GM18907 (cell line): ENCODE results near the gene ARHGEF16.

Source experiments
- ATAC-seq: cut with Tn5 transposase; IDR thresholded peaks from one replicate; pipeline ENCODE4 v1.9.1; 2021; ENCODE audit warnings: mild to moderate bottlenecking, moderate library complexity; ENCODE audit not compliant: unreplicated experiment

ARHGEF16 gene

GRCh38 chr1:3453891-3454810 lies at the start of gene ARHGEF16:
TSS of gene ARHGEF16 (plus strand) at chr1:3454665. CDS start at chr1:3463085, 8,420 bp downstream.
- ATAC-seq = no peak

- ATAC-seq = no peak
Measured at GRCh38 chr1:3404801-3405200, 49.7 kb upstream of the ARHGEF16 start.

DNA sequence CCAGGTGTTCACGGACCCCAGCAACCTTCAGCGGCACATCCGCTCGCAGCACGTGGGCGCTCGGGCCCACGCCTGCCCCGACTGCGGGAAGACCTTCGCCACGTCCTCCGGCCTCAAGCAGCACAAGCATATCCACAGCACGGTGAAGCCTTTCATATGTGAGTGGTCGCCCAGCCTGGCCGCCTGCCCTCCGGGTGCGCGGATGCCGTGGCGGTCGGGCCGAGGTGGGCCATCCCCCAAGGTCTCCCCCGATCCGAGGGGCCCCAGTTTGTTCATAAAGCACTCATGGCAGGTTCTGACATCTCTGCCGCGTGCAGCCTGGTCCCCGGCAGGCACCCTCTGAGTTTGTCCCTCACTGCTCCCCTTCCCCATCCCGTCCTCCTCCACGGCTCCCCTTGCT lies 49.0 kb upstream of the ARHGEF16 start:
- ATAC-seq = no peak

DNA sequence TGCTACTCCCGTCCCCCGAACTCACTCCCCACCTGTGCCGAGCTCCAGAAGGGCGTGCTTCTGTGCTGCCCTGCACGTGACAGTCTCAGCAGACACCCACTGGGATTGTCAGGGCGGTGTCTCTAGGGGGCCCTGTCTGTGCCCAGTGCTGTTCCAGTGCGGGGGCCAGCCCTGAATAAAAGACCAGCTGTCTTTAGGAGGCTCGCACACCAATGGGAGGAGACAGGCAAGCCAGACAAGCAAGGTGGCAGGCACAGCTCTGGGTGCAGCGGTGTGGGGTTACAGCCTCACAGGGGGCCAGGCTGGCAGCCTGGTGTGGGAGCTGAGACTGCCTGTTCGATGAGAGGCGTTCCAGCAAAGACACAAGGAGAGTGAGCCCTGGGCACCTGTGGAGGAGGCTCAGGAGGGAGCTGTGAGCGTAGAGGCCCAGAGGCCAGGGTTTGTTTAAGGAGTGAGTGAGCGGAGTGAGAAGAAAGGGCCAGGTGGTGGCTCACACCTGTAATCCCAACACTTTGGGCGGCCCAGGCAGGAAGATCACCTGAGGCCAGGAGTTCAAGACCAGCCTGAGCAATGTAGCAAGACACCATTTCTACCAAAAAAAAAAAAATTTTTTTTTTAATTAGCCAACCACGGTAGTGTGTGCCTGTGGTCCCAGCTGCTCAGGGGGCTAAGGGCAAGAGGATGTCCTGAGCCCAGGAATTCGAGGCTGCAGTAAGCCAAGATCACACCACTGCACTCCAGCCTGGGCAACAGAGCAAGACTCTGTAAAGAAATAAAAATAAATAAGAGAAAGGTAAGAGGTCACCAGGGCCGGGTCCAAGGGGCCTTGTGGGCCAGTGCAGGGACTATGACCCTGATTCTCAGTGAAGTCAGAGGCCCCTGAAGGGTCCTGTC lies 48.2 kb upstream of the ARHGEF16 start:
- ATAC-seq = no peak

GRCh38 chr1:3407021-3407420 lies 47.4 kb upstream of the ARHGEF16 start:
- ATAC-seq = no peak

- no peak for ATAC-seq
Measured at GRCh38 chr1:3408751-3409266, 45.7 kb upstream of the ARHGEF16 start.

- no peak for ATAC-seq
Measured at GRCh38 chr1:3409366-3410141, 44.9 kb upstream of the ARHGEF16 start.

DNA sequence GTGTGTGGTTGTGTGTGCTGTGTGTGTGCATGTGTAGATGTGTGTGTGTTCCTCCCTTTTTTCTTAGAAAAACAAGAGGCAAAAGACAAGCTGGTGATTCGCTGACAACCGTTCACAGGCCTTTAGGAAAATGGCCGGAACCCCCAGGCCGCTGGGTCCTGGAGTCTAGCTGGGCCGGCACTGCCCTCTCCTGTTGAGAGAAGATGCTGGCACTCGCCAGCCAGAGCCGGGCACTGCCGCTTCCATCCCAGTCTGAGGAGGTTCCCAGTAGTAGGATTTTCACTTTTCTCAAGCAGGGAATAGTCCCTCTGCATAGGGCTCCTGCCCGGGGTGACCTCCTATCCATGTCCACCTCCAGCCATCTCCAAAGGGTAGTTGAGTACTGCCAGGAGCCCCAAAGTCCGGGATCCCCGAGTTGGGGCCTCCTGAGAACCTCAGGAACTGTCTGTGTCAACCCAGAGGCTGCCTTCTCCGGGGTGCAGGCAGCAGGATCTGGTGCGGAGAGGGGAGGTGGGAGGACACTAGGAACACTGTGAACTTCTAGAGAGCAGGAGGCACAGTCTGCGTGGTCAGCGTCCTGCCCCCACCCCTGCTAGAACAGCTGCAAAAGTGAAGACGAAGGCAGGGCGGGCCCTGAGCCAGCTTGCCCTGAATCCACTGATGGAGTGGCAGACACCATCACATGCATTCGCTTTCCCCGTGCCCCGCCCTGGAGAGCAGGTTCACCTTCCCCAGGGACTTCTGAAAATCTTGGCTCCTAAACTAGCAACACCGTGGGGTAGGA lies 44.1 kb upstream of the ARHGEF16 start:
- ATAC-seq = no peak

DNA sequence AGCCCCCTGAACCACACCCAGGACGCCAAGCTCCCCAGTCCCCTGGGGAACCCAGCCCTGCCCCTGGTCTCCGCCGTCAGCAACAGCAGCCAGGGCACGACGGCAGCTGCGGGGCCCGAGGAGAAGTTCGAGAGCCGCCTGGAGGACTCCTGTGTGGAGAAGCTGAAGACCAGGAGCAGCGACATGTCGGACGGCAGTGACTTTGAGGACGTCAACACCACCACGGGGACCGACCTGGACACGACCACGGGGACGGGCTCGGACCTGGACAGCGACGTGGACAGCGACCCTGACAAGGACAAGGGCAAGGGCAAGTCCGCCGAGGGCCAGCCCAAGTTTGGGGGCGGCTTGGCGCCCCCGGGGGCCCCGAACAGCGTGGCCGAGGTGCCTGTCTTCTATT lies 42.7 kb upstream of the ARHGEF16 start:
- no peak for ATAC-seq

- ATAC-seq = no peak
Measured at GRCh38 chr1:3412376-3412775, 42.1 kb upstream of the ARHGEF16 start.

DNA sequence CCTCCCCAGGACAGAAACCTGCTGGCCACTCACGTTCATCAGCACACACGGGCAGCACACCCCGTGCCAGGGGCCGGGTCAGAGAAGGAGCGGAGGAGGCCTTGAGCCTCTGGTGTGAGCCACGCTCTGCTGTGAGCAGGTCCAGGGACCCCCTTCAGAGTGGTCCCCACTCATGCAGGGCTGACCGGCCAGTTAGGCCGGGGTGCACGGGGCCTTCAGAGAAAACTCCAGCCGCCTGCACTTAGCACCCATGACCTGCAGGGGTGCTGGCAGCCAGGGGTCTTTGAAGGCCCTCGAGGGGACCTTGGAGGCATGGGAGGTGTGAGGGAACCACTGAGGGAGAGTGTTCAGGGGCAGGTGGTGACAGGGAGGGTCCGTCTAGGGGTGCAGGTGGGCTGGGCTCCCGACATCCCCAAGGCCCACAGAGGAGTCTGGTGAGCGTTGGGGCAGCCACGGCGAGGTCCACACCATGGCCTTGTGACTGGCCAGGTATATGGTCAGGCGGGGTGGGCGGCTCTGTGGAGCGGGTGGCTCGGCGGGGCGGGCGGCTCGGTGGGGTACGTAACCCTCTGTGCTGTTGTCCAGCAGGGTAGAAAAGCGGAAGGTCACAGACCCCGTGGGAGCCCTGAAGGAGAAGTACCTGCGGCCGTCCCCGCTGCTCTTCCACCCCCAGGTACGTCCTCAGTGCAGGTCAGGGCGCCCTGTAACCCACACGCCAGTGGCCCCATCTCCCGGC lies 40.3 kb upstream of the ARHGEF16 start:
- ATAC-seq = no peak

DNA sequence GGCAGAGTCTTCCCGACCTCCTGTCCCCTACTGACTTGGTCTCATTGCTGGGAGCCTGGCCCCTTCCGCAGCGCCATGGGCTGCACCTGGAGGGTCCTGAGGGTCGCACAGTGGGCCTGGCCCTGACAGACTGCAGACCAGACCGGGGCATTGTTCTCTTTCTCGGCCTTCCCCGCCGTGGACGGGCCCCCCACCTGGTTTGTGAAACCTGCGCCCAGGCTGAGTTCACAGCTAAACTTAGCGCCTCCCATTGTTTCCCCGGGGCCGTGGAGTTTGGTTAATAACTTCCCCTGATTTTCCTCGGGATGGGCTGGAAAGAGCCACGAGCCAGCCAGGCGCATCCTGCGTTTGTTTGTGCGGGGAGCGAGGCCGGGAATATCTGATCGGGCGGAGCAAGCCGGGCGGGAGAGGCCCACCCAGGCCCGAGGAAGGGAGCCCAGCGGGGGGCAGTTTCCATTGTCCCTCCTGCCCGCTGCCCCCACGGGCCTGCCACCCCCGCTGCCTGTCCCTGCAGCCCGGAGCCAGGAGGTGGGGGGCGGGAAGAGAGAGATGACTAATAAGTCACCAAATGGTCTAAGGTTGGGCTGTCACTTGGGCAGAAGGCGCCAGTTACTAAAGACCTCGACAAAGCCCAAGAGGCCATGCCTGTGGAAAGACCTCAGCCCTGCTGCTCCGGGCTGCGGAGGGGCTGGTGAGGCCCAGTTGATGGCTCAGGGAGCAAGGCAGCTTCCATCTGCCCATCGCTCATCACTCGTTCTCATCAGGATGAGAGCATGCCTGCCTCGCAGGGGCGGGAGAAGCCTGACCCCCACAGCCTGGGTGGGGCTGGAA lies 39.0 kb upstream of the ARHGEF16 start:
- ATAC-seq = no peak

DNA sequence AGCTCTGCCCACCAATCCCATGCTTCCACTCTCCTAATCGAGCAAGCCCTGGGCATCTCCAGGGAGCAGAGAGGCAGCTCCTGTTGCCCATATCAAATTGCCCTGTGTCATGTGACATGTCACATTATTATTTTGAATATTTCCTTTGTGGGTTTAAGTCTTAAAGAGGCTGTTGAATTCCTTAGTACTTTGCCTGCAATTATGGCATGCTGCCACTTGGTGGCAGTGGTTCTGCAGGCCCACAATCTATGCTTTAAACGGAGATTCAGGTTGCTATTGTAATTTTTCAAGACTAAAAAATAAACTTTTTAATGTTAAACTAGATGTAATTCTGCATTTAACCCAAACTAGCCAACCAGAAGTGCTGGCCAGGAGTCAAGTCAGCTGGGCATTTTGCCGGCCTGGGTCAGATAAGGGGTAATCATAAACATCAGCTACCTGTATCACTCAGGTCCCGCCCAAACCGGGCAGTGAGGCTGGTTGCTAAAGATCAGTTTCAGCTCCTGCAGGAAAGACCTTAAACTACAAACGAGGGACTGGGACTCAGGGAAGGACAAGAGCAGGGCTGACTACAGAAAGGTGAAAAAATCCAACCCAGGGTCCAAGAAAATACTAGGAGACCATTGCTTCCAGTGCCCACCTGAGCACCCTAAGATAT lies 37.3 kb upstream of the ARHGEF16 start:
- no peak for ATAC-seq

GRCh38 chr1:3417934-3418333 lies 36.5 kb upstream of the ARHGEF16 start:
- no peak for ATAC-seq

GRCh38 chr1:3418600-3418999 lies 35.9 kb upstream of the ARHGEF16 start:
- no peak for ATAC-seq

GRCh38 chr1:3419415-3420204 lies 34.9 kb upstream of the ARHGEF16 start:
- no peak for ATAC-seq
